GM12878 (cell line): ENCODE data around the gene ENGASE. TPM values are rescaled to one million over a fixed set of nuclear protein-coding genes. Genes with fewer than 3 reads are reported as not detected.

Experiments used
- ATAC-seq: fragments of 200-7000 bp; cut with Tn5 transposase; 3 replicates; pipeline ENCODE4 v1.9.1; 2020; ENCODE audit warnings: mild to moderate bottlenecking, moderate library complexity
- BruUV-seq: library from RNA; stranded (reverse); fragments of 400-500 nt; replicated peaks from 2 replicates; lab custom pipeline; 2021; lab: Mats Ljungman, UMichigan
- CTCF ChIA-PET: fragments of 300-600 bp; sonication (Branson Sonifier 250); formaldehyde crosslinking; extraction: SDS; loops from one replicate; lab custom pipeline; 2021; ENCODE audit warnings: inconsistent platforms; lab: Yijun Ruan, JAX
- POLR2A ChIA-PET: fragments of 350-600 bp; formaldehyde crosslinking; extraction: SDS; loops from one replicate; lab custom pipeline; 2021; ENCODE audit warnings: inconsistent platforms; lab: Charles Lee
- RAD21 ChIA-PET: fragments of 300-600 bp; sonication (Branson Sonifier 250); formaldehyde crosslinking; loops from one replicate; lab custom pipeline; 2023; ENCODE audit warnings: antibody characterized with exemption; ENCODE audit not compliant: unreplicated experiment; lab: Charles Lee
- SMC1A ChIA-PET: fragments of 300-600 bp; sonication (Branson Sonifier 250); formaldehyde crosslinking; loops from one replicate; lab custom pipeline; 2023; ENCODE audit not compliant: unreplicated experiment, uncharacterized antibody; lab: Charles Lee
- DNase-seq: peaks from one replicate; pipeline ENCODE4 v3.0.0-alpha.2; 2011; ENCODE audit warnings: low read depth, low spot score
- FAIRE-seq: peaks from 3 replicates; lab custom pipeline; 2011; peaks lifted over from hg19 to GRCh38; lab: Jason Lieb, UNC
- H2AFZ ChIP-seq: 2 replicates; pipeline ENCODE4 v1.6.0; 2011; ENCODE audit warnings: low read depth, low read length, control low read depth; ENCODE audit not compliant: control insufficient read depth
- H3K27ac ChIP-seq: 2 replicates; pipeline ENCODE4 v1.5.1; 2011; ENCODE audit warnings: control low read depth; ENCODE audit not compliant: control insufficient read depth, insufficient read depth
- H3K27me3 ChIP-seq, 2 experiments: replicated peaks in 1 of 2; 2 replicates each; pipeline versions ENCODE4 v1.6.0 to v1.6.1; 2011; ENCODE audit warnings: low read length in 1 of 2; ENCODE audit not compliant: control insufficient read depth in 2 of 2, insufficient read depth in 2 of 2
- H3K36me3 ChIP-seq, 2 experiments: 2 replicates each; pipeline ENCODE4 v1.5.1; 2011; ENCODE audit warnings: low read length in 1 of 2; ENCODE audit not compliant: control insufficient read depth in 2 of 2, insufficient read depth in 2 of 2
- H3K4me1 ChIP-seq: 2 replicates; pipeline ENCODE4 v1.6.1; 2011; ENCODE audit warnings: mild to moderate bottlenecking, low read length, moderate library complexity, mixed read lengths; ENCODE audit not compliant: control insufficient read depth, insufficient read depth
- H3K4me2 ChIP-seq: 2 replicates; pipeline ENCODE4 v1.6.0; 2011; ENCODE audit warnings: control low read depth; ENCODE audit not compliant: control insufficient read depth, insufficient read depth
- H3K4me3 ChIP-seq: fragments of 200-600 bp; sonication (generic); 2 replicates; pipeline ENCODE4 v1.5.1; 2016
- H3K79me2 ChIP-seq: 2 replicates; pipeline ENCODE4 v1.6.0; 2011; ENCODE audit warnings: low read length; ENCODE audit not compliant: control insufficient read depth, insufficient read depth
- H3K9ac ChIP-seq: 2 replicates; pipeline ENCODE4 v1.8.0; 2011; ENCODE audit warnings: low read length, control low read depth, mixed read lengths; ENCODE audit not compliant: control insufficient read depth, insufficient read depth
- H3K9me3 ChIP-seq: replicated peaks from 3 replicates; pipeline ENCODE4 v1.5.1; 2011; ENCODE audit warnings: mild to moderate bottlenecking, low read length; ENCODE audit not compliant: control insufficient read depth, insufficient read depth
- H4K20me1 ChIP-seq: 2 replicates; pipeline ENCODE4 v1.6.0; 2011; ENCODE audit not compliant: control insufficient read depth, insufficient read depth
- BHLHE40 ChIP-seq, 2 experiments: fragments of 450-650 bp in 1 of 2; IDR thresholded peaks; 2 replicates each; pipeline ENCODE4 v1.6.1; 2011 to 2017; ENCODE audit warnings: low read depth in 2 of 2, borderline replicate concordance in 1 of 2, improper control_type of control experiment in 1 of 2, low read length in 1 of 2, mild to moderate bottlenecking in 1 of 2
- CBFB ChIP-seq: IDR thresholded peaks from 2 replicates; pipeline ENCODE4 v1.6.1; 2016; ENCODE audit warnings: antibody characterized with exemption, low read depth
- FOXK2 ChIP-seq: fragments of 450-650 bp; IDR thresholded peaks from 2 replicates; pipeline ENCODE4 v1.6.1; 2017; ENCODE audit warnings: mild to moderate bottlenecking, moderate library complexity
- IKZF1 ChIP-seq: fragments of 450-650 bp; conservative IDR thresholded peaks from 2 replicates; pipeline ENCODE4 v1.6.1; 2017; ENCODE audit warnings: antibody characterized with exemption, mild to moderate bottlenecking
- IRF4 ChIP-seq: IDR thresholded peaks from 2 replicates; pipeline ENCODE4 v1.6.1; 2011; ENCODE audit warnings: low read depth, low read length
- KLF5 ChIP-seq: fragments of 450-650 bp; IDR thresholded peaks from 2 replicates; pipeline ENCODE4 v1.6.1; 2014; ENCODE audit warnings: mild to moderate bottlenecking; ENCODE audit not compliant: partially characterized antibody
- NFYA ChIP-seq: IDR thresholded peaks from 2 replicates; pipeline ENCODE4 v1.6.1; 2011; ENCODE audit warnings: low read depth, mild to moderate bottlenecking, low read length, improper control_type of control experiment, borderline replicate concordance
- SMAD1 ChIP-seq: fragments of 450-650 bp; IDR thresholded peaks from 2 replicates; pipeline ENCODE4 v1.6.1; 2018; ENCODE audit warnings: mild to moderate bottlenecking, low read depth; ENCODE audit not compliant: partially characterized antibody
- ZBED1 ChIP-seq: IDR thresholded peaks from 2 replicates; pipeline ENCODE4 v1.6.1; 2016; ENCODE audit warnings: borderline replicate concordance
- ZNF592 ChIP-seq: fragments of 450-650 bp; IDR thresholded peaks from 2 replicates; pipeline ENCODE4 v1.6.1; 2017; ENCODE audit warnings: mild to moderate bottlenecking, moderate library complexity
- ZZZ3 ChIP-seq: IDR thresholded peaks from 2 replicates; pipeline ENCODE4 v1.6.1; 2011; ENCODE audit warnings: low read depth; ENCODE audit not compliant: control insufficient read depth, insufficient read length
- WGBS: methylation state at CpG from one replicate; pipeline ENCODE4 v1.1.6; 2016; ENCODE audit warnings: low lambda C conversion rate; ENCODE audit not compliant: insufficient replicate concordance, insufficient coverage; ENCODE audit errors: missing lambda C conversion rate; 5-methylcytosine and 5-hydroxymethylcytosine counted together
- in situ Hi-C: fragments of 300-500 bp; cut with MboI; formaldehyde crosslinking; loops from 9 replicates; pipeline ENCODE4 v1.14.3; 2018; ENCODE audit warnings: mixed read lengths
- intact Hi-C: fragments of 100-400 bp; cut with micrococcal nuclease; formaldehyde crosslinking; loops from one replicate; pipeline ENCODE4 v1.14.2; 2022; ENCODE audit not compliant: unreplicated experiment
- polyA plus RNA-seq, 11 experiments: library from polyadenylated mRNA; depleted of rRNA in 4 of 11; unstranded in 6 of 11; stranded (reverse) in 5 of 11; fragments of >200 nt; fragmentation: Nextera tagmentation in 4 of 11; fragmentation: Illumina TruSeq in 1 of 11; extraction: Ambion mirVana in 4 of 11; extraction: Trizol in 1 of 11; gene quantifications; 1 replicate in 1 of 11; 2 replicates in 10 of 11; pipeline versions ENCODE4 v1.2.1 to v1.2.3, GENCODE V29; 2011 to 2016; ENCODE audit warnings: inconsistent platforms in 2 of 11, missing spikeins in 2 of 11, low read depth in 1 of 11
- total RNA-seq, 4 experiments: library from RNA; depleted of rRNA in 3 of 4; stranded (reverse); fragments of >200 nt in 3 of 4; fragmentation: Illumina TruSeq in 1 of 4; extraction: Trizol in 1 of 4; gene quantifications; 2 replicates each; pipeline versions ENCODE4 v1.2.1 to v1.2.3, GENCODE V29; 2013 to 2021

Gene ENGASE
- total and polyA plus RNA-seq, 10 of the 15 experiments (the other 5 are each of a cell fraction or from before 2014, with no cell fraction given): 0.18 to 28.9 (median 10.5) TPM

- peaks cover 4% of the 10 kb centered on the region for H3K79me2 ChIP-seq
- H2AFZ ChIP-seq: peak overlapping the region; percentile 82
- SMC1A ChIA-PET: no interaction called here
- peaks cover 5% of the 10 kb centered on the region for H3K4me1 ChIP-seq
- no TSS peak for BruUV-seq
- CTCF ChIA-PET: interaction anchor here (0.6 kb wide), 1 partner anchor 824 kb away, joined by 3 read pairs; no protein-coding TSS in a partner anchor
- H3K4me3 ChIP-seq: peak overlapping the region; percentile 98
- H3K4me2 ChIP-seq: peak overlapping the region; percentile 96
- H3K27ac ChIP-seq: peak overlapping the region; percentile 63
- peak overlapping the region; percentile 78 for H3K9ac ChIP-seq
- FAIRE-seq (peak; percentile 86), ATAC-seq (peak; percentile 45), DNase-seq (no peak)
- RAD21 ChIA-PET: interaction anchor here (0.7 kb wide), 1 partner anchor 1189 kb away, joined by 3 read pairs; no protein-coding TSS in a partner anchor
- H3K9me3 ChIP-seq: no peaks in the 10 kb centered on the region
- intact Hi-C loops (no loop called here), in situ Hi-C loops (no loop called here)
- no peaks in the 10 kb centered on the region; a peak in 1 of 4 replicates for H3K36me3 ChIP-seq
- no peak for TF ChIP-seq FOXK2
- no peak for TF ChIP-seq KLF5
- TF ChIP-seq BHLHE40 (IDR thresholded peaks at IDR 0.05; ENCODE audit: borderline replicate concordance in 1 of 2, low read depth in 2 of 2, low read length in 1 of 2): no peak
- TF ChIP-seq SMAD1: no peak
- no peak for TF ChIP-seq ZNF592
- TF ChIP-seq IRF4: no peak
- TF ChIP-seq ZBED1: no peak
- no peak for TF ChIP-seq CBFB
- no peak for TF ChIP-seq ZZZ3
- TF ChIP-seq NFYA: no peak
- TF ChIP-seq IKZF1: no peak
- H4K20me1 ChIP-seq: no peaks in the 10 kb centered on the region
- 2% methylated on average over 6 of the region's 6 CpGs for WGBS
- POLR2A ChIA-PET: no interaction called here
- H3K27me3 ChIP-seq: no peaks in the 10 kb centered on the region
Observed at GRCh38 chr17:79075446-79075750, 774 bp downstream of the ENGASE start.
